ENCODE measurements around the gene DNMT3A.

The DNMT3A gene

GRCh38 chr2:25343187-25343825 lies 1.6 kb upstream of the DNMT3A start:
- no peak for DNase-seq (ENCODE audit: low spot score)

DNA sequence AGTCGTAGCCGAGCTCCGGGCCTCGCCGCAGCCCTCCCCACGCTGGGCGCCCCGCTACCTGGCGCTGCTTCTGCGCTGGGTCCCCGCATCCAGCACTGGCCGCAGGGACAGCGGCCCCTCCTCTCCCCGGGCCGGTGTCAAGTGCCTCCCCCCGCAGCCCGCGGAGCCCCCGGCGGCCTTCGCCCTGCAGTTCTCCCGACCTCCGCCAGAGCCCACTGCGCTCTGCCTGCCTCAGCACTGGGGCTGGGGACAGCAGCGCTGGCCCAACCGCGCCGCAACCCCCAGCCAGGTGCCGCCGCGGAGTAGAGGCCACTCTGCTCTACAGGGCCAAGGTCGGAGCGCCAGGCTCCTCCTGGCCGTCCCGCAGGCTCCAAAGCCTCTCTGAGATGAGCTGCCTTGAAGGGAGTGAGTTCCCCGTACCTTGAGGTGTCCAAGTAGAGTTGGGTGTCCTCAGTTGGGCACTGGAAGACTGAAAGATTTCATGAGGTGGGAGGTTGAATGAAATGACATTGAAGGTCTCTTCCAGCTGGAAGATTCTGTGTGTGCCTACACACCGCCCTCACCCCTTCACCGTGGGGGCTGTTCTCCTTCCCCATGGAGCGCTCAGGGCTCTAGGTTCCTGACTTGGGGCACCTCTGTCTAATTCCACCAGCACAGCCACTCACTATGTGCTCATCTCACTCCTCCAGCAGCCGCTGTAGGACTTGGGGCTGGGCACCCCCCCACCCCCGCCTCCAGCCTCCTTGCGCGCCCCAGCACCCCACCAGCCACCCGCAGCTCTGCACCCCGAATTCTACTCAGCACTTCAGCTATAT lies 854 bp upstream of the DNMT3A start:
- peak; percentile 94 for DNase-seq (ENCODE audit: low spot score)

DNA sequence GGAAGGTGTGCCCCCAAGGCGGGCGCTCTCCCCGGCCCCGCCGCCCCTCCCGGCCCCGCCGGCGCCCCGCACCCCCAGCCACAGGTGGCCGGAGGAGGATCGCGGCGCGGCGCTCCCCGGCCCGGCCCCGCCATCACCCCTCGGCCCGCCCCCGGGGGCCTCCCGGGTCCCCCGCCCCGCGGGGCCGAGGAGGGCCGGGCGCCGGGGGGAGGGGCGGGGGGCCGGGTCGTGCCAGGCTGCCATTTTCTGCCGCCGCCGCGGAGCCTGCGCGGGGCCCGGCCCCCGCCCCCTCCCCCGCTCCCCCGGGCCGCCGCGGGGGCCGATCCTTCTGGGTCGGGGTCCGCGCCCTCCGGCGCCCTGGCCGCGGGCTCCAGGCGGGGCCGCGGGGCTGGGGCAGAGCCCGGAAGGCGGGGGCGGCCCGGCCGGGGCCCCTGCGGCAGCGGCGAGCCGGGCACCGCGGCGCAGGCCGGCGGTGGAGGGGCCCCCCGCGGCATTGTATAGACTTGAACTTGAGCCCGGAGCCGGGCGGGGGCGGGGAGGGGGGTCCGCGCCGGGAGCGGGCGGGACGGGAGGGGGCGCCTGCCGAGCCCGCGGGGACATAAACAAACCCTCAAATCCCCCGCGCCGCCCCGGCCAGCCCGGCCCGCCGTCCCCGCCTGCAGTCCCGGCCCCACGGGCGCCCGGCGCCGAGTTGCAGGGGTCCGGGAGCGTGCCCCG lies 556 bp downstream of the DNMT3A start:
- DNase-seq (ENCODE audit: low spot score) = peak; percentile 66

DNA sequence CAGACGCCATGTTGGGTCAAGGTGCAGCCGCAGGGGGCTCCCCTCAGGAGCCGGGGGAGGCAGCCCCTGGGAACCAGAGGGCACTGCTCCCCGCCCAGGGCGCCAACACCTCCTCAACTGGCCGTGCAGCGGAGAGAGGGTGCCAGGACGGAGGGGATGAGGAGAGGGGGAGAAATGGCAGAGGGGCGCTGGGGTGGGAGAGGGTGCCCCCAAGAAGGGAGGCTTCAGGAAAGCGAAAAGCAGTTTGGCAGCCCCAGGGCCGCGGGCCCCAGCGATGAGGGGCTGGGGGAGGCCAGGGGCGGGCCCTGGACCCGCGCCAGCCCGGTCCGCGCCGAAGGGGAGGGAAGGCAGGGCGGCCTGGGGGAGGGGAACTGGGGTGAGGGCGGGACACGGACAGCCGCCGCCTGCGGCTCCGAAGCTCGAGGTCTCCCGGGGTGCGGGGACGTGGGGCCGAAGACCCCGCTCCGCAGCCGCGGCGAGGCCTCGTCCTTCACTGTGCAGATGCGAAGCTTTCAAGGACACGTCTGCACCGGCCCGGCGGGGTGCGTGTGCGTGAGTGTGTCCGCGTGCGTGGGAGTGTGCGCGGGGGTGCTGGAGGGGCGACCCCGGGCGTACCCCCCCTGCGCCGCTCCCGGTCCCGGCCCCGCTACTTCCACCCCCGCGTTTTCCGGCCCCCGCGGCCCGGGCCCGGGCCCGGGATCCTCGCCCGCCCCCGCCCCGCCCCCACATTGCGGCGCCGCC lies 1.4 kb downstream of the DNMT3A start:
- DNase-seq (ENCODE audit: low spot score) = peak; percentile 59

DNA sequence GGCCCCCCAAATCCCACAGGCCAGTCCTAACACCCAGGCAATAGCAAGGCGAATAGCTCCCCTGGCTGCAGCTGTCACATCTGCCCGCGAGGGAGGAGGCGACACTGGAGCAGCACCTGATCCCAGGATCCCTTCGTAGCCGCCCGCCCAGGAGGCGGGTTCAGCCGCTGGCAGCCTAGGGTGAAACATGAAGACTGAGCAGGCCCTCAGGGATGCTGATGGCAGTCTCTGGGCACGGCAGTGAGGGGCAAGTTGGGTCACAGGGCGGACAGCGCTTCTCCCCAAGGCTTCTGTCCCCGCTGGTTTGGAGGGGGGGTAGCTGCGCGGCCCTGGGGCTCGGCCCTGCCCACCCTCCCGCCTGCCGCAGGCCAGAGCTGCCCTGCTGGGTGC lies 1.9 kb downstream of the DNMT3A start:
- DNase-seq (ENCODE audit: low spot score) = no peak

DNA sequence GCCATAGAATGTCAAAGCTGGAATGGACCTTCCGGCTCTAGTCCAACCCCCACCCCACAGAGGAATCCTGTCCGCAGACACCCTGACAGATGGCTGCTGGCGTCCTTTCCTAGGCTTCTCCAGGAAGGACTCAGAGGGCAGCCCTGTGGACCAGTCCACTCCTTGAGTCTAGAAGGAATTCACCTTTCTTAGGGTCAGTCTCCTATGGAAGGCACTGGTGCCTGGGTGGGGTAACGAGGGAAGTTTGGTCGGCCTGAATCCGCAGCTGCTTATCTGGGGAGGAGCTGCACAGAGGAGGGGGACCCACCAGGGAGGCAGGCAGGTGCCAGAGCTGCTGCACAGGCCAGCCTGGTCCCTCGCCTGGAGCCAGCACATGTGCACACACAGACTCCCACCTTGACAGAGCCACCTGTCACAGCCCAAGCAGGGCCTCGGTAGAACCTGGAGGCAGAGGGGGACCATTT lies 2.5 kb downstream of the DNMT3A start:
- DNase-seq (ENCODE audit: low spot score) = no peak

DNA sequence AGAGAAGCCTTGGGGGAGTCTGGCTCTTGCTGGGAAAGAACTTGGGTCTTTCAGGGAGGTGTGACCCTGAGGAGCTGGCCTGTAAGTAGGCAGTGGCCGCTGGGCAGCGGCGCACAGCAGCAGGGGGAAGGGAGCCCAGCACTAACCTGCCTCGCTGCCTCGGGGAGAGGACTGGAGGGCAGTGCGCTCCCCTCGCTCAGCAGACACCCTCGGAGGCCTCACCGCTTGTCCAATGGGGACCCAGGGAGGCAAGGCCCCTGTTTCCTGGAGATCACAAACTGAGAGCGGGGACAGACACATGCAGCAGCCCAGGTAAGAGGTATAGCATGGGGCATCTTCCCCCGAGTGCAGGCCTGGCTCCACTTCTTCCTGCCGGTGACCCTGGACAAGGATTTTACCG lies 3.3 kb downstream of the DNMT3A start:
- no peak for DNase-seq (ENCODE audit: low spot score)

GRCh38 chr2:25337891-25338290 lies 3.8 kb downstream of the DNMT3A start:
- DNase-seq (ENCODE audit: low spot score) = no peak

- DNase-seq (ENCODE audit: low spot score) = no peak
These were observed 4.4 kb downstream of the DNMT3A start for GRCh38 chr2:25337276-25337675.

GRCh38 chr2:25336383-25336841 lies 5.3 kb downstream of the DNMT3A start:
- no peak for DNase-seq (ENCODE audit: low spot score)

DNA sequence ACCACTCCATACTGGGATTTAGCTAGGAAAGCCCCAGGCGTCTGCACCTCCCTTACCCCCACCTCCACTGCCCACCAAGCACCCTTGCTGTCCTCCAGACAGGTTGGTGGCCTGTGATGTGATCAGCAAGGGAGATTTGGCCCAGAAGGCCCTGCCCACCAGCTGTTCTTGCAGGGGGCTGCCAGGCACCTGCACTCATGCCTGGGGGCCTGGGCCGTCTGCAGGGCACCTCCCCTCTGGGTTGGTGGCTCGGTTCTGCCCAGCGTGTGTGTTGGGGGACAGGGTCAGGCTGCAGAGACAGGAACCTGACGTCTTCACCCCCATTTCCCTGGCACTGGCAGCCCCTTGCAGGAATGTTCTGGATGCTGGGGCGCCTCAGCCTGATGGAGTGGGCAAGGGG lies 5.8 kb downstream of the DNMT3A start:
- DNase-seq (ENCODE audit: low spot score) = no peak

GRCh38 chr2:25335204-25335603 lies 6.5 kb downstream of the DNMT3A start:
- DNase-seq (ENCODE audit: low spot score) = no peak

- no peak for DNase-seq (ENCODE audit: low spot score)
These were observed 7.2 kb downstream of the DNMT3A start for GRCh38 chr2:25334482-25334881.

GRCh38 chr2:25333981-25334380 lies 7.7 kb downstream of the DNMT3A start:
- no peak for DNase-seq (ENCODE audit: low spot score)

DNA sequence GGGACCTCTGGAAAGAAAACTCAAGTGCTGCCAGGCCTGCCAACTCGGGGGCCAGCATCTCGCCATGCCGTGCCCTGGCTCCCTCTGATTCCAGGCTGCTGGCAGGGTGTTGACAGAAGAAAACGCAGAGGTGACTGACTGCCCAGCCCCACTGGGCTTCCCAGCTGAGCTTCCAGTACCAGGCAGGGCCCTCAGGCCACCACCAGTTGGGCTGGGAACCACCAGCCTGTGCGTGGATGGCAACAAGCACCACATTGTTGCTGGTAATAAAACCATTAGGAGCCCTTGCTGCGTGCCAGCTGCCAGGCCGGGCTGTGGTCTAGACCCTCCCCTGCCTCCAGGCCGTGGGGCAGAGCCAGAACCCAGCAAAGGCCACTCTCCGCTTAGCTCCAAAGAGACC lies 9.2 kb downstream of the DNMT3A start:
- DNase-seq (ENCODE audit: low spot score) = no peak

- no peak for DNase-seq (ENCODE audit: low spot score)
These were observed 9.9 kb downstream of the DNMT3A start for GRCh38 chr2:25331686-25332365.

DNA sequence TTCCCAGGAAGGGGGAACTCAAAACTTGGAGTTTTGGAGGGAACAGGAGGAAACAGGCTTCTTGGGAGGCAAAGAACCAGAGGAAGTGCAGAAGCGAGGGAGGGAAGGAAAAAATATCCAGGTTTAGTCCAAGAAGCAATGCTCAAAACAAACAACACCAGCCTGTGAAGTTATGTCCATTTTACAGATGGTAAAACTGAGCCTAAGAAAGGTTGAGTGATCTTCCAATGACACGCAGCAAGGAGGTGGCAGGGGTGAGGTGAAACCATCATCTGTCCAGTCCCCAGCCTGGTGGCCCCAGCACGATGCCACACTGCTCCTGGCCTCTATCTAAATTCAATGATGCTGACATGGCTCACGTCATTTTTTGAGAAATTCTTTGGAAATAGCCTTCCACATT lies 10.8 kb downstream of the DNMT3A start:
- no peak for DNase-seq (ENCODE audit: low spot score)

DNA sequence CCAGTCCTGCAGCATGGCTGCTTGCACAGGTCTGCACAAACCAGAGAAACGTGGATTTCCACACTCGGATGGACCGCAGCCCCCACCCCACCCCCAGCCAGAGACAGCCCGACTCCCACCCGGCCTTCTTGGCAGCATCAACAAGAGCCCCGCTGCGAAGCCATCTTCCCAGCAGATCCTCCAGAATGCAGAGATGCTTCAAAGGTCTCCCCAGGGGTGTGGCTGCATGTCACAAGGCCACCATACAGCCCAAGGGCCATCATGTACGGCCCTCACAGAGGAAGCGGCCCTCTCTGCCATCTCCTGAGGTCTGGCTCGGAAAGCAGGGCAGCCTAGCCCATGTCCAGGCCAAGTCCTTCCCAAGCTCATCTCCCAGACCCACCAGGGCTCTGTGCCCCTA lies 11.5 kb downstream of the DNMT3A start:
- no peak for DNase-seq (ENCODE audit: low spot score)

DNA sequence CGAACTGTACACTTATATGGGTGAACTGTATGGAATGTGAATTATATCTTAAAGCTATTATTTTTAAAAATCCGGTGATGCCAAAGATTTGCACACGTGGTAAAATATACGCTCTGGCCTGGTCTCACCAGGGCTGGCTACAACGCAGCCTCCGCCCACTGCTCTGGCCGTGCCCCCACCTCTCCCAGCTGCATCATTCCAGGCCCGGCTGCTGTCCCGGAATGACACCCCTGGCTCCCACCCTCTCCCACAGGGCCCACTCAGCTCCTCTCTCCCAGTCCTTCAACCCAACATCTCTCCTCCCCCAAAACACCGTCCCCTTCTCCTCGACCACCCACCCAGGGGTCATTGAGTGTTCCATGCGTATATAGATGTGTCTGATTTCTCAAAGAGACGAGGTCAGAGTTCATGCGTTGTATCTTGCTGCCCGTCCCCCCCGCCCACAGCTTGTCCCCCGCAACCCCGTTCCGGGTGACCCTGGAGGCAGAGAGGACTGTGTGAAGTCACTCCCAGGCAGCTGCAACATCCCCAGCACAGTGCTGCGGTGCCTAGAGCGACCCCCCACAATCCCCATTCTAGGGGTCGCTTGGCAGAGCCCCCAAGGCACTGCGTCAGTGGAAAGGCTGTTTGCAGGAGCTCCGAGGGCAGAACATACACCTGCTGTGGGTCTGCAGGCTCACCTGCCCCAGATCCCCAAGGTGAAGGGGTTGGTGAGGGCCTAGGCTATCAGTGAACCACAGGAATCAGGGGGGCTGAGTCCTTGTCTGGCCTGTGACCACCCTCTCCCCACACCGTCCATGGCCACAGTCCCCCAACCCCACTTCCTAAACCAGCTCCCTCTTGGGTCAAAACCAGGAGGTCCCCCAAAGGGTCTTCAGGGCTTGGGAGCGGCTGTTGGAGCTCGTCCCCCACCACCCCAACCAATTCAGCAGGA lies 13.3 kb downstream of the DNMT3A start:
- no peak for DNase-seq (ENCODE audit: low spot score)

DNA sequence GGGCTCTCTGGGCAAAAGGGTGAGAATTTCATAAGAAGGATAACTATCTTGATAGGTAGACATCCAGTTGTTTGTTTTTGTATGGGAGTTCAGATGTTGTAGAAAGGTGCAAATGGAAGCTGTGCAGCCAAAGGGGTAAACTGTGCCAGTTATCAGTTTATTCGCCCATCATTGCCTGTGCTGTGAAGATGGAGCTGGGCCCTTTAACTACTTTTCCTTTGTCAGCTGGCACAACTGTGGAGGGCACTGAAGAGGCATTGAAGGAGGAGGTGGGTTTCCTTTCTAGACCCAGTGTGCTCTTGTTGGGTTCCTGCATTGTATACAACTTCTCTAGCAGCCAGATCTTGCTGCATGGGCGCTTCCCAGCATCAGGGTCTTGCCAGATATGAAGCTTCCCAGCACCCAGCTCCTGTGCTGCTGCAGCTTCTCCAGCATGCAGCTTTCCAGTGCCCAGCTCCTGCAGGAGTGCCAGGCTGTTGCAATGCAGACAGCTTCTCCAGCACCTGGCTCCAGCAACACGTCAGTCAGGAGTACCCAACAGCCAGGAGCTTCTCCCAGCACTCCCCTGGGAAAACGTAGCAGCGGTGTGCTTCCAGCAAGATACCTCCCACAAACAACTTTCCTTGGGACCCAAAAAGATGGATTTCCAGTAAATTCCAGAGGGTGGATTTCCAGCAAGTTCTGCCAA lies 15.3 kb downstream of the DNMT3A start:
- DNase-seq (ENCODE audit: low spot score) = no peak

All from AG08396 (cell line).